Measurements from ENCODE around the gene THOC5.

GRCh38 chr22:29476116-29476515 lies 77.4 kb downstream of the THOC5 start:
- TF ChIP-seq TOX (CRISPR knock-in tag; IDR thresholded peaks at IDR 0.05; ENCODE audit: borderline replicate concordance): no peak
- no peak for TF ChIP-seq ESRRG (CRISPR knock-in tag; IDR thresholded peaks at IDR 0.05)
- TF ChIP-seq, protein P1, sequence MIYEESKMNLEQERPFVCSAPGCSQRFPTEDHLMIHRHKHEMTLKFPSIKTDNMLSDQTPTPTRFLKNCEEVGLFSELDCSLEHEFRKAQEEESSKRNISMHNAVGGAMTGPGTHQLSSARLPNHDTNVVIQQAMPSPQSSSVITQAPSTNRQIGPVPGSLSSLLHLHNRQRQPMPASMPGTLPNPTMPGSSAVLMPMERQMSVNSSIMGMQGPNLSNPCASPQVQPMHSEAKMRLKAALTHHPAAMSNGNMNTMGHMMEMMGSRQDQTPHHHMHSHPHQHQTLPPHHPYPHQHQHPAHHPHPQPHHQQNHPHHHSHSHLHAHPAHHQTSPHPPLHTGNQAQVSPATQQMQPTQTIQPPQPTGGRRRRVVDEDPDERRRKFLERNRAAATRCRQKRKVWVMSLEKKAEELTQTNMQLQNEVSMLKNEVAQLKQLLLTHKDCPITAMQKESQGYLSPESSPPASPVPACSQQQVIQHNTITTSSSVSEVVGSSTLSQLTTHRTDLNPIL (CRISPR knock-in tag; IDR thresholded peaks at IDR 0.05; ENCODE audit: low read depth): no peak
- no peak for TF ChIP-seq RARB (CRISPR knock-in tag; IDR thresholded peaks at IDR 0.05)
